Lung (tissue), 12 donors: ENCODE data around the gene C4orf51. TPM values are rescaled to one million over a fixed set of nuclear protein-coding genes. Genes with fewer than 3 reads are reported as not detected.
A peak's percentile ranks its signal among the peaks of the same experiment; 100 is the strongest.

Experiments used
- ATAC-seq: fragments of 200-7000 bp; cut with Tn5 transposase; one replicate; pipeline ENCODE4 v1.9.1; 2020; ENCODE audit warnings: moderate number of reproducible peaks; ENCODE audit not compliant: insufficient read depth, low FRiP score
- DNase-seq, 3 donors: peaks; one replicate each; pipeline ENCODE4 v3.0.0-alpha.2; 2013 to 2017
- H3K27ac ChIP-seq, 2 donors: one replicate each; pipeline ENCODE4 v1.5.1; 2013; ENCODE audit warnings: mild to moderate bottlenecking in 2 of 2, moderate library complexity in 2 of 2, control low read depth in 1 of 2, inconsistent platforms in 1 of 2, low read depth in 1 of 2, low read length in 1 of 2
- H3K27me3 ChIP-seq, 3 donors: one replicate each; pipeline ENCODE4 v1.5.1; 2013; ENCODE audit warnings: low read length in 2 of 3; ENCODE audit not compliant: control insufficient read depth in 3 of 3, insufficient read depth in 3 of 3
- H3K36me3 ChIP-seq, 4 donors: one replicate each; pipeline ENCODE4 v1.5.1; 2013; ENCODE audit warnings: low read length in 4 of 4, mild to moderate bottlenecking in 1 of 4, moderate library complexity in 1 of 4; ENCODE audit not compliant: control insufficient read depth in 4 of 4, insufficient read depth in 4 of 4
- H3K4me1 ChIP-seq, 5 donors: one replicate each; pipeline ENCODE4 v1.5.1; 2013; ENCODE audit warnings: low read length in 5 of 5, mild to moderate bottlenecking in 2 of 5, moderate library complexity in 1 of 5; ENCODE audit not compliant: control insufficient read depth in 5 of 5, insufficient read depth in 5 of 5
- H3K4me3 ChIP-seq: one replicate; pipeline ENCODE4 v1.5.1; 2013; ENCODE audit warnings: mild to moderate bottlenecking, control low read depth, moderate library complexity
- H3K9ac ChIP-seq, 2 donors: one replicate each; pipeline ENCODE4 v1.5.1; 2013; ENCODE audit warnings: low read length in 2 of 2, control low read depth in 1 of 2; ENCODE audit not compliant: insufficient read depth in 1 of 2
- H3K9me3 ChIP-seq, 4 donors: one replicate each; pipeline ENCODE4 v1.5.1; 2013; ENCODE audit warnings: low read length in 3 of 4, mild to moderate bottlenecking in 1 of 4, moderate library complexity in 1 of 4; ENCODE audit not compliant: control insufficient read depth in 4 of 4, insufficient read depth in 3 of 4
- CTCF ChIP-seq: IDR thresholded peaks from 2 replicates; pipeline ENCODE4 v1.5.1; 2012; ENCODE audit warnings: mild to moderate bottlenecking; ENCODE audit errors: control extremely low read depth, extremely low read depth
- WGBS, 2 donors: extraction: QIAGEN DNeasy Blood & Tissue Kit; methylation state at CpG; one replicate each; pipeline ENCODE4 v1.1.7; 2013; 5-methylcytosine and 5-hydroxymethylcytosine counted together
- polyA plus RNA-seq, 2 donors: library from polyadenylated mRNA; stranded (reverse); fragments of 200-250 nt; gene quantifications; one replicate each; pipeline ENCODE4 v1.2.1, GENCODE V29; 2013
- total RNA-seq, 2 donors: library from RNA; depleted of rRNA in 1 of 2; stranded (reverse); fragments of >200 nt in 1 of 2; gene quantifications; one replicate each; pipeline ENCODE4 v1.2.1, GENCODE V29; 2014 to 2021
- donor health status: control.
- donor health status: control.
- donor health status: Bipolar disorder and iron deficiency.
- donor health status: healthy.
- donor health status: DM: yes; HTN: yes; CAD: no.

C4orf51 gene
- total and polyA plus RNA-seq, 4 donors = not detected

DNA sequence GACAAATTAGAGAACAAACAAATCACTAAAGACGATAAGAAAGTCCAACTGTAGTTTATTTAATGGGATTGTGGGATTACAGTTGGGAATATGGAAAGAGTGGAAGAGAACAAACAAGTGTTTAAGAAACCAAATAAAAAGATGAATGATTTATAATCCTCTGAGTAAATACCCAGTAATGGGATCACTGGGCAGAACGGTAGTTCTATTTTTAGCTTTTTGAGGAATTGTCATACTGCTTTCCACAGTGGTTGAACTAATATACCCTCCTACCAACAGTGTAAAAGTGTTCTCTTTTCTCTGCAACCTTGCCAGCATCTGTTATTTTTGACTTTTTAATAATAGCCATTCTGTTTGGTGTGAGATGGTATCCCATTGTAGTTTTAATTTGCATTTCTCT lies 15.0 kb downstream of the C4orf51 start:
- DNase-seq (no peak), ATAC-seq (no peak)
- no peak for TF ChIP-seq CTCF
- 66 to 82% methylated on average over 2 of the region's 2 CpGs for WGBS, 2 donors
- Histone ChIP-seq H3K9me3 (no peaks in the 10 kb centered on the region), H3K4me3 (no peak overlapping the region), H3K9ac (no peak overlapping the region), H3K27ac (no peak overlapping the region), H3K27me3 (no peaks in the 10 kb centered on the region), H3K4me1 (no peaks in the 10 kb centered on the region), H3K36me3 (no peaks in the 10 kb centered on the region)

- H3K4me3 ChIP-seq = no peak overlapping the region
- no peaks in the 10 kb centered on the region for H3K27me3 ChIP-seq
- H3K27ac ChIP-seq = no peak overlapping the region
- ATAC-seq = no peak
- TF ChIP-seq CTCF = no peak
- H3K4me1 ChIP-seq = no peaks in the 10 kb centered on the region
- H3K9me3 ChIP-seq = no peaks in the 10 kb centered on the region
- H3K9ac ChIP-seq = no peak overlapping the region
- H3K36me3 ChIP-seq = no peaks in the 10 kb centered on the region
- WGBS, 2 donors = 93 to 95% methylated on average over 2 of the region's 2 CpGs
- DNase-seq = no peak
These were observed 17.4 kb downstream of the C4orf51 start for GRCh38 chr4:145697332-145697731.

DNA sequence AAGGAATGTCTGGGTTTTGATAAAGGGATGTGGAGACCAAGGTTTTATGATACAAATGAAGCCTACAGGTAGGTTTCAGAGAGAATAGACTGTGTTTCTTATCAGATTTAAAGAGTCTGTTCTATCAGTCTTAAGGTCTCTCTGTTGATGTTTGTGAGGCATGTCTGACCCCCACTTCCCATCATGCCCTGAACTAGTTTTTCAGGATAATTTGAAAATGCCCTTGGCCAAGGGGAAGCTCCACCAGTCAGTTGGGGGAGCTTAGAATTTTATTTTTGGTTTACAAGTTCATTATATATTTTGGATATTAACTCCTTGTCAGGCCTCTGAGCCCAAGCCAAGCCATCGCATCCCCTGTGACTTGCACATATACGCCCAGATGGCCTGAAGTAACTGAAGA lies 18.6 kb downstream of the C4orf51 start:
- Histone ChIP-seq H3K9ac (no peak overlapping the region), H3K4me1 (no peaks in the 10 kb centered on the region), H3K36me3 (no peaks in the 10 kb centered on the region), H3K4me3 (no peak overlapping the region), H3K27me3 (no peaks in the 10 kb centered on the region), H3K9me3 (no peaks in the 10 kb centered on the region), H3K27ac (no peak overlapping the region)
- ATAC-seq (no peak), DNase-seq (no peak)
- TF ChIP-seq CTCF = no peak
- WGBS, 2 donors = 92 to 98% methylated on average over 2 of the region's 2 CpGs

- Histone ChIP-seq H3K9ac (no peak overlapping the region), H3K27ac (no peak overlapping the region), H3K4me3 (no peak overlapping the region), H3K9me3 (no peaks in the 10 kb centered on the region), H3K27me3 (no peaks in the 10 kb centered on the region), H3K36me3 (no peaks in the 10 kb centered on the region), H3K4me1 (no peaks in the 10 kb centered on the region)
- WGBS, 2 donors = 72 to 78% methylated on average over 4 of the region's 4 CpGs
- TF ChIP-seq CTCF = no peak
- peak; percentile 28 to 70 (median 53) for DNase-seq
- no peak for ATAC-seq
These were observed 24.0 kb downstream of the C4orf51 start for GRCh38 chr4:145703850-145704497.
